ENCODE measurements around the gene PROCA1.
A peak's percentile ranks its signal among the peaks of the same experiment; 100 is the strongest.

Gene PROCA1

DNA sequence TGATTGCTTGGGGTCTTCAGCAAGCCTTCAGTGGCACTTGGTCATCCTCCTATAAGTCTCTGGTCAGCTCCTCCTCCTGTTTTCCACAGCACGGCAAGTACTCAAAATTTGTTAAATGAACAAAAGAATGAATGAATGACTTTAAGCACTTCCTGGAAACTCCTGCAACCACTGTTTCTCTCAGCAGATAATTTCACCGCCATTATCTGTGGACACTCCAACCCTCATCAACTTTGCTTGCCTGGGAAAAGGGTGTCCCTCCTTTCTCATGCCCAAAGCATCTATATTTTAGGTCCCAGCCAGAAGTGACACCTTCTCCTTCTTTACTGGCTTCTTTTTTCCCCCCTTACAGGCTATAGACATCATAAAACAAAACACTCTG is 4.4 kb downstream of the PROCA1 start:
- DNase-seq: no peak

DNA sequence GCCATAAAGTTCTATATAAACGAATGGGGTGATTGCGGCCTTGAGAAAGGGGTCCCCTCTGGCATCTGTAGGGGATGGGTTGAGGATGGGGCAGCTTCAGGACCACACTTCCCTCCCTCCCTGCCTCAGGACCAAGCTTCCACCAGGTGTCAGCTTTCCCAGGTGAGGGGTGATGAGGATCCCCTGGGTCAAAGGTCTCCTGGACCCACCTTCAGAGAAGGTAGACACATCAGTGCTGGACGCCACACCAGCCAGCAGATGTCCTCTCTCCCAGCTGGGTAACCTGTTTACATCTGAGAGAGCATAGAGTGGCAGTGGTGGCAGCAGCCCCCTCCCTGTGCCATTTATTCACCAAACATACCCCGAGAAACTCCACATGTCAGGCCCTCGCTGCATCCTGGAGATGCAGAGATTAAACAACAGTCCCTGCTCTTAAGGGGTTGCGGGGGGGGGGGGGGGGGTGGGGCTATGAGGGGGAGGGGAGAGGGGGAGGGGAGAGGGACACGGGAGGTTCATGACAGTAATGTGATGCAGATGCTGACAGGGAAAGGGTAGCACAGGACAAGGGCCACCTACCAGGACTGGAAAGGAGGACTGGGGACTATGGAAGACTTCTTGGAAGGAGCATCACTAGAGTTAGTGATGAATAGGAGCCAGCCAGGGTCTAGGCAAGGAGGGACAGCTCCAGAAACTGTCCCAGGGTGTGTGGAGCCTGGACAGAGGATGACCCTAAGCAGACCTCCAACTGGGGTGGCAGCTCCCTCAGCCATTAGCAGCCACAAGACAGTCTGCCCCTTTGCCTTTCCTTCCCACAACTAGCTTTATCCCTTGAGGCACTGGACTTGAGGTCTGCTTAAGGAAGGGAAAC is 5.0 kb downstream of the PROCA1 start:
- no peak for DNase-seq

DNA sequence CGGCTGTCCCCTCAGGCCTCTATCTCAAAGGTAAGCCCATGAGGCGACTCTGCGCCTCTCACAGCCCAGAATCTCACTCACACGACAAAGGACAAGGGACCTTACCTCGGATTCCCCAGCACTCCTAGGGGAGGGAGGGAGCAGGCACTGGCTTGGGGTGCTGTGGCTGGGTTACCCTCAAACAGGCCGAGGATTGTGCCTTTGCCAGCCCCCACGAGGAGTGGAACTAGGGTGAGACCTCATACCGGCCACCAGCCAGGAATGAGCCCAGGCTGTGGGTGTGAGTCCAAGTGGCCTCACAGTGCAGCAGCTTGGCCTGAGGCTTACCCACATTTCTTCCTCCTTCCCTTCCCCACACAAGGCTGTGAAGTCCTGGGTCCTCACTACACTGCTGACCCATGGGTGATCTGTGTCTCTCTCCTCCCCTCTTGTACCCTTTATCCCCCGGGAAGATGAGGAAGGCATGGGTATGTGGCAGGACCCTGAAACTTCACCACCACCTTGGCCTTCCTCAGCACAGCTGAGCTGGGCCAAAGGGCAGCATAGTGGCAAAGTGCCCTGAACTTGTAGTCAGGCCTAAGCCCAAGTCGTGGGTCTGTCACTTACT is 5.9 kb downstream of the PROCA1 start:
- no peak for DNase-seq

DNA sequence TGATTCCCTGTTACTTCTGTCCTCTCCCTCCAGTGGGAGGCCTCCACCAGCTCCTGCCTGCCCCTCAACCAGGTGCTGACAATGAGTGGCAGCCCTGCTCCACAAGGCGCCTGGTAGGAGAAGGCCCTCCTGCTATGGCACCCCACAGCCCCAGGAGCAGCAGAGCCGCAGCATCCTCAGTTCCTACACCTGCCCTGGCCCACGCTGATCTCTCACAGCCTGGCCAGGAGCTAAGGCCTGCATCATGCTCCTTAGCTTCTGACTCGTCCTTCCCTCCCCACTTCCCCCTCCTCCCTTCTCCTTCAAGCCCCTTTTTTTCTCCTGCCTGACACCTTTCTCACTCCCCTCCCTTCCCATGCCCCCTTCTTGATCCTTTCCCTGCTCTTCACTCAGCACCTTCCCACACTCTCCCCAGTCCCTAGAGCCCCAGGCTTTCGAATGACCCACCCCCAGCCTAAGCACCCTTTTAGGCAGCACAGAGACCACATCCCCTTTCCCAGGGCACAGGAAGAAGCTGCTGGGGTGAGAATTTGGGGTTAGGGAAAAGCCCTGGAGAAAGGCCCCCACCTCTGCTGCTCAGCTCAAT is 6.5 kb downstream of the PROCA1 start:
- DNase-seq: no peak

DNA sequence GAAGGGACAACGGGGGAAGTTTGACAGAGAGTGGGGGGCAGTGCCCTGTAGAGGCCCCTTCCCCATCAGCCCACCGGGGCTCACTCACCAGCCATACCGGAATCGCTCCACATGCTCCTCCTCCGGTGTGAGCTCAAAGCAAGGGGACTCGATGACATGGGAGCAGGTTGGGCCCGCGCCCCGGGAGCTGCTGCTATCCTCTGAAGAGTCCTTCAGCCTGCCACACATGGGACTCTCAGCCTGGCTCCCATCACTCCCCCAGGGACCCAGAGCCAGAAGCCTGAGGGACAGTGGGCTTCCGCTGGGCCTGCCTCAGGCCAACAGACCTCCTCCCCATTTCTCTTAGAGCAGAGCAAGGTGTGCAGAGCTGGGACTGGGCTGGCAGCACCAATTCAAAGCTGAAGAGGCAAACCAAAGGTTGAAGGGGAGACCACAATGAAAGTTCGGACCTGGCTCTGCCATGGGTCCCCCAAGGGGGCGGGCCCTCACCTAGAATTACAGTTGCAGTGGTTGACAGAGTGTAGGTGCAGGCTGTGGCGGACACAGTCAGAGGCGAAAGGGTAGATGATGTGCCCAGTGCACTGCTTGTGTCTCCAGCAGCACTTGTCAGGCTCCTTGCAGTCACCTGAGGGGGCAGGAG is 7.3 kb downstream of the PROCA1 start:
- DNase-seq: no peak

DNA sequence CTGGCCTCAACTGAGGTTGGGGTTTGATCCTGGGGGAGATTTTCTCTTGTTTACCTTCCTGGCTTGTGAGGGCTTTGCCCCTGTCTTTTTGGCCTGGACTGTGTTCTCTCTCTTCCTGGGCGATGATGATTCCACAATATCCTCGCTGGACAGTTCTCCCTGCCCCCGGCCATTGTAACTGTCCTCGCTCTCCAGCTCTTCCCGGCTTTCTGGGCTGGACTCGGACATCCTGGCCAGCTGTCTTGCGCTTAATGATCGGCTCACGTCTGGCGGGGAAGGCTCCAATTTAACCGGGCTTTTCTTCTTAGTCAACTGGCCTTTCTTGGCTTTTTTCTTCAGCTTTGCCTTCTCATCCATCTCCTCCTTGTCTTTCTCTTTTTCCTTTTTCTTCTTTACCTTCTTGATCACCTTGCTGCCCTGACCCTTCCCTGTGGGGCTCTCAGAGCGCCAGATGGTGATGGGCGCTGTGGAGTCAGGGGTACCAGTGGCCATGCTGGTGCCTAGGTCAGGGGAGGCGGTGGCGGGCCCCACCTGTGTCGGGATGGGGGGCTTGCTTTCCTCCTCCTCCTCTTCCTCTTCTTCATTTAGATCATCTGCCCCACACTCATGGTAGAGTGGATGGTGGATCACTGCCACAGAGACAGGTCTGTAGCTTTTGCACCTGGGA is 8.0 kb downstream of the PROCA1 start:
- no peak for DNase-seq

DNA sequence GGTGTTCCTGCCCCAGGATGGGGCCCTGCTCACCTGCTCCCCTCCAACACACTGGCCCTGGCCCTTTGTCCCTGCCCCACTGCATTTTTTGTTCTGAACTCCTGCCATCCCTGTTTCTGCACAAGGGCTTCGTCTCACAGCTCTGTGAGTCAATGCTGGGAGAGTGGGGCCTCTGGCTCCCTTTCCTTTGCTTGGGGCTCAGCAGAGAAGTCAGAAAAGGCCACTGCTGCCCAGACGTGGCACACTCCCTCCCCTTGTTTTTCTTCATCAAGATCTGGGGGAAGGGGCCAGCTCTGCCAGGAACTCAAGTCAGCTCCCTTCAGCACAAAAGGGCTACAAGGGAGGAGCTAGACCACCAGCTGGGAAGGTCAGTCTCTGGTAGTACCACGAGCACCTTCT is 8.9 kb downstream of the PROCA1 start:
- no peak for DNase-seq

DNA sequence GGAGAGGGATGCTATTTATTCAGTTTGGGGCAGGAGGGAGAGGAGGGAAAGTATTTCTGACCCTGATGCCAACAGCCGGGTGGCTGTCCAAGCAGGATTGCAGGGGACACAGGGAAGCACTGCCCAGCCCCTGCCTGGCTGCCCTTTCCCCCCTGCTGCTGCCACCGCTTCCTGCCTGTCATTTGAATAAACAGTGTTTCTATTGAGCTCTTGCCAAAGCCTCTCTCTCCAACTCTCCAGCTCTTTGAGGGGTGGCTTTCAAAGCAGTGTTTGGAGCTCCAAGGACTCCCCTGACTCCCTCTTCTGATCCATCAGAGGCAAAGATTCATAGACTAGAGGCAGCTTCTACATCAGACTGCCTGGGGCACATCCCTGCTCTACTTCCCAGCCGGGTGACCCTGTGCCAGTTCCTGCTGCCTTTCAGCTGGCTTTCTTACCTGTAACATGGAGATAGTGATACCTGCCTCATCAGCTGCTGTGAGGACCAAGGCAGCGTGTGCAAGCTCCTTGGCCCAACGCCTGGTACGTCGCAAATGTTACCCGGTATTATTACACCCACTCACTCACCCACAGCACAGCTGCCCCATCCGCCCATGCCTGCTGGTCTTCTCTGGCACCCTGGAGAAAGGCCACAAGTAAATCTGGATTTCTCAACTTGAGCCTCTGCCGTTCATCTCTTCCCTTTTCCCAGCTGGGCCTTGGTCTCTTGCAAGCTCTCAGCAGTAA is 9.5 kb downstream of the PROCA1 start:
- no peak for DNase-seq

DNA sequence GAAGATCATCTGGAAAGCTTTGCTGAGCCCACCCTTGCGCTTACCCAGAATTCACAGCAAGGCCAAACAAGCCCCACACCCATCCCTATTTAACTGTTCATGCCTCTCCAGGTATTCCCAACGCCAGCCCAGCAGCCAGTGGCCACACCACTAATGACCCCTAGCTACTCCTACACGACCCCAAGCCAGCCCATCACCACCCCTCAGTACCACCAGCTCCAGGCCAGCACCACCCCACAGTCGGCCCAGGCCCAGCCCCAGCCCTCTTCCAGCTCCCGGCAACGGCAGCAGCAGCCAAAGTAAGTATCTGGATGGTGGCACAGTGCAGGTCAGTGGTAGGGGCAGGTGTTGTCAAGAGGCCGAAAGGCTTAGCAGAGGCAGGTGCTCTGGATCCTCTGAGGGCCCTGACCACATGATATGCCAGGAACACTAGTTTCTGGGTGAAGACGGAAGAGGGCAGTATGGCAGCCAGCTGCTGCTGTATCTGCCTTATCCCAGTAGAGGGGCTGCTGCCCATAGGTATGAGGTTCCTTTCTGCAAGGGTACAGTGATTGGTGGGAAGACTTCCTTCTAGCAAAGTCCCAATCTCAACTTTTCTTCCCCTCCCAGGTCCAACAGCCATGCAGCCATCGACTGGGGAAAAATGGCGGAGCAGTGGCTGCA is 10.7 kb downstream of the PROCA1 start:
- DNase-seq: no peak

DNA sequence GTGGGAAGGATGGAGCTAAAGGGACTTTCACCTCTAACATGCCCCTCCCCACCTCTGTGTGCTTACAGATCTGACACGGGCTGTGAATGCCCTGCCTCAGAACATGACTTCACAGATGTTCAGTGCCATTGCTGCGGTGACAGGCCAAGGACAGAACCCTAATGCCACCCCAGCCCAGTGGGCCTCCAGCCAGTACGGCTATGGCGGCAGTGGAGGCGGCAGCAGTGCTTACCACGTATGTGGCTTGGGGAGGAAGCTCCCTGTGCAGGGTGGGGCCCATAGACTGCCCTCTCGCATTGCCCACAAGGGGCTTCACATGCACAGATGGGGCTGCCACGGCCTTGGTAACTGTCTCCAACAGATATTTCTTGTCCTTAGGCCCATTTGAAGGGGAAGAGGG is 11.4 kb downstream of the PROCA1 start:
- no peak for DNase-seq

DNA sequence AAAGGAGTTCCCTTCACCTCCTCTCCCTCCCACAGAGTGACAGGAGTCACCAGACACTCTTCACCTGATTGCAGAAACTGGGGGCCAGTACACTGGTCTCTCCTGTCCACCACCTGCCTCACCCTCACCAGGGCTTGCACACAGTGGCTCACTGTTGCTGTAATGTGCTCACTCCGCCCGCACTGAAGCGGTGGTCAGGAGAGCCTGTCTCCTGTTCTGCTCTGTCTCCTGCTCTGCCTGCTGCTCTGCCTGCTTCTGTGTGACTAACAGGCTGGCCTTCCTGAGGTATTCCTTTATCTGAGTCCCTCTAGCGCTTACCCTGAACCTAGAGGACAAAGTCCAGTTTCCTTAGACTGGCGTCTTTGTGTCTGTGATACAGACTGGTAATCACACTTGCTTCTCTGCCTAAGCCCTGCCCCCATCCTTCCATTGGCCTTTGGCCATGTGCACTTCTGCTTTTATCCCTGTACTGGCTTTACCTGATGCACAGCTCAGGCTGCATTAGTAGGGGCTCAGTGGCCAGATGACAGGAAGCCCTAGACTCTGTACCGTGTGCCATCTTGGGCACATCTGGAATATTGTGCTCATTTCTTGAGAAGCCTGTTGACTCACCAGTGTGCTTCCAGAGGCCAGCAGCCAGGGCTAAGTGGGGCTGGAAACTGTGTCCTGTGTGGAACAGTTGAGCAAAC is 13.3 kb downstream of the PROCA1 start:
- no peak for DNase-seq

DNA sequence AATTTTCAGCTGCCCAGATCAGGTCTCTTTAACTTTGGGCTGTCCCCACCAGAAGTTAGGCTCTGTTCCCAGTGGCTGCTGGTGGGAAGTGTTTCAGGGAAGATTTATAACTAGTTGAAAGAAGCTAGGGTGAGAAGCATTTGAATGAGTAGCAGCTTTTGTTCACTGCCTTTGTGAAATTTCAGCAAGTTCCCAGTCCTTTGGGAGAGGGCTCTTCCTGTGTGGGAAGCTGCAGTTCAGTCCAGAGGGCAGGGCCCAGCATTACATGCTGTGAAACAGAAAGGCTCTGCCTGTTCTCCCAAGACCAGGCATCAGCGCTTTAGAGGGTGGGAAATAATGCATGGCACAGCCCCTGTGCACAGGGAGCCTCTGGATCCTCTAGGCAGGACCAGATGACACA is 17.8 kb downstream of the PROCA1 start:
- DNase-seq: no peak

DNA sequence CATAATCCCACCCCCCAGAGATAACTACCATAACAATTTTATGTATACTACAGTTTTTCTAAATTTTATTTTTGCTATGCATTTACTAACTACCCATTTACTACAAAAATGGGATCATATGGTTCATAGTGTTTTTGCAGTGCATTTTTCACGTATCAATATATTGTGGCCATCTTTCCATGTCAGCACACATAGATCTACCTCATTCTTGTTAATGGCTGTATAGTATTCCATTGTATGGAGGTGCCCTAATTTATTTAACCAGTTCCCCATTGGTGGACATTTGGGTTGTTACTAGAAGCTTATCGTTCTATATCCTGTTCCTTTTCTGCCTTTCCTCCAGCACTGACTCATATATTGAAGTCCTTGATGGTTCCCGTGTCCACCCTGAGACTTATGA is 22.7 kb downstream of the PROCA1 start:
- DNase-seq: no peak

DNA sequence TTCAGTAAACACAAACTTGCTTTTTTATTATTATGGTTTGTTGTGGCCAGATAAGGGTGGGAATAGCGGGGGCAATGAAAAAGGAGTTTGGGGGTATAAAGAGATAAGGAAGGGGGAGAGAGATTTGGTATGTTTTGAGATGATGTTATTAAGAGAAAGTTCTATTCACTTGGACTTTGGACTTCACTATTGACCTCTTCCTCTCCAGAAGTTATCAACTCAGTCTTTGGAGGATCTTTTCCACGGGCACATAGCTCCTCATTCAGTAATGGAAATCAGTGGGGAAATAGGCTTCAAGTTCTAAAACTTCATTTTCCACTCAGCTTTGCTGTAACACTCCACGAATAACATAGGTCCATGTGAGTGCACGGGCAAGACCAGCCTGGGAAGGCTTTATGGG is 23.2 kb downstream of the PROCA1 start:
- no peak for DNase-seq

DNA sequence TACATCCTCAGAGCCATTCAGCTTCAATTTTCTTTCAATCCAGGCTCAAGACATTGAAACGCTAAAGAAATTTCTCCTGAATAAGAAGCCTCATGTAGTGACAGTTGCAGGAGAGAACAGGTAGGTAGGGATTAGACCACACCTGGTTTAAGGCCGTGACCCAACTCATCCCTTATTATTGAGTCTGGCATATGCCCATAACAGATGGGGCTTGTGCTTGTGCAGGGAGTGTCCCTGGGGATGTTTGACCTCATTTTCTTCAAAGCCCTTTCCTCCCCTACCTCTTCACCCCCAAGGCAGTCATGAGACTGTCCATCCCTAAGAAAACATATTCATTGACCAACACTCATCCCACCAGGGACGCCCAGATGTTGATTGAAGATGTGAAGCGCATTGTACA is 25.4 kb downstream of the PROCA1 start:
- no peak for DNase-seq

DNA sequence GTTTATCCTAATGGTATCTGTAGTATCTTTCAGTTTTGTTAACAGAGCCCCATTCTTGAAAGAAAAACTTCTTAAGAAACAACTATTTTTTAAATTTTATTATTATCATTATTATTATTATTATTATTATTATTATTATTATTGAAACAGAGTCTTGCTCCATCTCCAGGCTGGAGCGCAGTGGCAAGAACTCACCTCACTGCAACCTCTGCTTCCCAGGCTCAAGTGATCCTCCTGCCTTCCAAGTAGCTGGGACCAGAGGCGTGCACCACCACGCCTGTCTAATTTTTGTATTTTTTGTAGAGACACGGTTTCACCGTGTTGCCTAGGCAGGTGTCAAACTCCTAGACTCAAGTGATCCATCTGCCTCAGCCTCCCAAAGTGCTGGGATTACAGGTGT is 26.3 kb downstream of the PROCA1 start:
- no peak for DNase-seq

DNA sequence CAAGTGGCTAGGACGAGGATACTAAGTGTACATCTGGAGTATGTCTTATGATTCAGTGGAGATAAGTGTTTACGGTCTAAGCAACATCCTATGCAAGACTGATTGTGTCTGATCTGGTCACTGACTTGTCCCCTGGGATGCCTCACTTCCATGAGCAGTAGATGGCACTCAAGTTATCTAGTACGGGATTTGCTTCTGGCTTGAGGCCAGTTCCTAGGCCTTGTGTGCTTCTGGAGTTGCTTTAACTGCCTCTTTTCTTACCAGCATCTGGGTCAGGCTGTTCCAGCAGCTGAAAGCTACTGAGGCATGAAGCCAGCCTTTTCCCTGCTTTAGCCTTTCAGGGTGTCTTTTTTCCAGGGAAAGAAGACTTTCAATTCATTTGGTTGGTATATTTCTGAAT is 26.7 kb downstream of the PROCA1 start:
- DNase-seq: no peak

DNA sequence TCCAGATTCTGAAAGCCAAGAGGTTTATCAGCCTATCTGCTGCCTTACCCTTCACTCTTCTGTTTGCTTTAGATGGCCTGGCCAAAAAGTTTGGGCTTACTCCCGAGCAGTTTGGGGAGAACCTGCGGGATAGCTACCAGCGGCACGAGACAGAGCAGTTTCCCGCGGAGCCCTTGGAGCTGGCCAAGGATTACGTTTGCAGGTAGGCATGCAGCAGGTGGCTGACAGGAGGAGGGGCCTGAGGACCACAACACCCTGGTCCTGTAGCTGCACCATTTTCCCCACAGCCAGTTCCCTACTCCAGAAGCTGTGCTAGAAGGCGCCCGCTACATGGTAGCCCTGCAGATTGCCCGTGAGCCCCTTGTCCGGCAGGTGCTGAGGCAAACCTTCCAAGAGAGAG is 29.0 kb downstream of the PROCA1 start:
- peak; percentile 41 for DNase-seq

DNA sequence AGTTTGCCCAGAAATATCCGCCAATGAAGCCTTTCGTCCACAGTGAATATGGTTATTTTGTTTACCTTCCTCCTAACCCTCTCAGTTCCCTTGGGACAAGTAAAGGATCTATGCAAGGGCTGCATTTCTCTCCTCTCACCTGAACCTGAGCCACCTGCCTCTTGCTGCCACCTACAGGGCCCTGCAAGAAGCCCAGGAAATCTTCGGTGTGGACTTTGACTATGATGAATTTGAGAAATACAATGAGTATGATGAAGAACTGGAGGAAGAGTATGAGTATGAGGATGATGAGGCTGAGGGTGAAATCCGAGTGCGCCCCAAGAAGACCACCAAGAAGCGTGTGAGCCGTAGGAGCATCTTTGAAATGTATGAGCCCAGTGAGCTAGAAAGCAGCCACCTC is 35.7 kb downstream of the PROCA1 start:
- no peak for DNase-seq

DNA sequence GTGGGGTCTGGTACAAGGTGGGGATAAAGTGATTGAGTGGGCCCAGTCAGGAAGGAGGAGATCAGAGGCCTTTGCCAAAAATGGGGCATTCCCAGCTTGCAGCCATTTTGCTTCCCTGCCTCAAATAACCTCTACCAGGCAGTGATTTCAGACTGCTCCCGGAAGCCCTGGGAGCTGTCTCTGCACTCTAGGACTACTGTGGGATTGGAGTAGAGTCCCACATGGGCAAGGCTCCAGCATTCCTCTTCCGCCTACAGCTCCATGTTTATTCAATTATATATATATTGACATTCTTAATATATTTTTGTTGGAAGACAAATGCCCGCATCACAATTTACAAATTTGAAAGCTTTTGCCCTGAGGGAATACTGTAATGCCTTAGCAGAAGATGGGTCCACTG is 36.2 kb downstream of the PROCA1 start:
- DNase-seq: no peak

DNA sequence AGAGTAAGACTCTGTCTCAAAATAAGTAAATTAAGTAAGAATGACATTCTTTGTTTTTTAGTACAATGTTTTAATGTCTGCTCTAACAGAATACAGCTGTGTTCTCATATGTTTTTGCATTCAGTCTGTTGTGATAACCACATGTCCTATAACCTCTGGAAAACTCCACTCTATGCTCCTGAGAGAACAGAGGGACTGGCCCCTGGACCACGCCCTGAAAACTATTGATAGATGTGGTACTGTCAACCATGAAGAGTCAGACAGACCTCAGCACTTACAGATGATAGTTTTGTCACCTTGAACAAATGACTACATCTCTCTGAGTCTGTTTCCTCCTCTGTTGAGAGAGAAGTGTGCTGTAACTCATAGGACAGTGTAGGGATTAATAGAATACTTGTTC is 41.8 kb downstream of the PROCA1 start:
- no peak for DNase-seq

DNA sequence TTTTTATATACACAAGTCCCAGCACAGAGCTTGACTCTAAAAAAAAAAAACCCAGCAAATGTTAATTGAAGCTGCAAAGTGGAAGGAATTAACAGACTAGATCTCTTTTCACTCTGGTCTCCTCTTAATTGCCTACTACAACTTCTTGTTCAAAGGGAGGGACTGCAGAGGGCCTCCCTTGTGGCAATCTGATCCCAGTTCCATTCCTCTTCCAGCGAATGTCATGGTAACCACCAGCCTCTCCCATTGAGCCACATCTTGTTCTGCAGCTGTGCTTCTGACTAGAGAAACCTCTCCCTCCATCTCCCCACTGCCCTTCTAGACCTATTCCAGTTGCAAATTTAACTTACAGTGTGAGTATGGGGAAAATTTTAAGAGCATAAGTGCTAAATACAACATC is 43.8 kb downstream of the PROCA1 start:
- DNase-seq: no peak

Measured in activated effector memory CD4-positive, alpha-beta T cell treated with anti-CD3 and anti-CD28 coated beads, Interleukin-2, amount 50 U/mL, for 16 hours (primary cell).